SK-N-SH treated with all-trans-retinoic acid at 6 μM for 48 hours (cell line): ENCODE measurements around the gene SDCCAG8.

ENCODE experiments used
- CSDC2 ChIP-seq: fragments of 250-450 bp; sonication (Bioruptor Pico); IDR thresholded peaks from 2 replicates; pipeline ENCODE4 v1.5.0; 2020; ENCODE audit warnings: mild to moderate bottlenecking, moderate library complexity
- ESRRG ChIP-seq: fragments of 250-450 bp; sonication (Bioruptor Pico); IDR thresholded peaks from 2 replicates; pipeline ENCODE4 v1.6.1; 2021; ENCODE audit warnings: mild to moderate bottlenecking
- OSR1 ChIP-seq: fragments of 250-450 bp; sonication (Bioruptor Pico); IDR thresholded peaks from 2 replicates; pipeline ENCODE4 v1.8.0; 2022; ENCODE audit warnings: moderate library complexity, mild to moderate bottlenecking, inconsistent platforms
- SNAI2 ChIP-seq: fragments of 250-450 bp; sonication (Bioruptor Pico); IDR thresholded peaks from 2 replicates; pipeline ENCODE4 v1.5.0; 2020; ENCODE audit warnings: mild to moderate bottlenecking, moderate library complexity
- TCF4 ChIP-seq: fragments of 250-450 bp; sonication (Bioruptor Pico); IDR thresholded peaks from 2 replicates; pipeline ENCODE4 v1.8.0; 2021; ENCODE audit warnings: mild to moderate bottlenecking, moderate library complexity, borderline replicate concordance
- TF ChIP-seq, protein P1 (sequence below): fragments of 250-450 bp; sonication (Bioruptor Pico); IDR thresholded peaks from 2 replicates; pipeline ENCODE4 v1.5.0; 2020; ENCODE audit warnings: mild to moderate bottlenecking, moderate library complexity

- TF ChIP-seq, protein P1, sequence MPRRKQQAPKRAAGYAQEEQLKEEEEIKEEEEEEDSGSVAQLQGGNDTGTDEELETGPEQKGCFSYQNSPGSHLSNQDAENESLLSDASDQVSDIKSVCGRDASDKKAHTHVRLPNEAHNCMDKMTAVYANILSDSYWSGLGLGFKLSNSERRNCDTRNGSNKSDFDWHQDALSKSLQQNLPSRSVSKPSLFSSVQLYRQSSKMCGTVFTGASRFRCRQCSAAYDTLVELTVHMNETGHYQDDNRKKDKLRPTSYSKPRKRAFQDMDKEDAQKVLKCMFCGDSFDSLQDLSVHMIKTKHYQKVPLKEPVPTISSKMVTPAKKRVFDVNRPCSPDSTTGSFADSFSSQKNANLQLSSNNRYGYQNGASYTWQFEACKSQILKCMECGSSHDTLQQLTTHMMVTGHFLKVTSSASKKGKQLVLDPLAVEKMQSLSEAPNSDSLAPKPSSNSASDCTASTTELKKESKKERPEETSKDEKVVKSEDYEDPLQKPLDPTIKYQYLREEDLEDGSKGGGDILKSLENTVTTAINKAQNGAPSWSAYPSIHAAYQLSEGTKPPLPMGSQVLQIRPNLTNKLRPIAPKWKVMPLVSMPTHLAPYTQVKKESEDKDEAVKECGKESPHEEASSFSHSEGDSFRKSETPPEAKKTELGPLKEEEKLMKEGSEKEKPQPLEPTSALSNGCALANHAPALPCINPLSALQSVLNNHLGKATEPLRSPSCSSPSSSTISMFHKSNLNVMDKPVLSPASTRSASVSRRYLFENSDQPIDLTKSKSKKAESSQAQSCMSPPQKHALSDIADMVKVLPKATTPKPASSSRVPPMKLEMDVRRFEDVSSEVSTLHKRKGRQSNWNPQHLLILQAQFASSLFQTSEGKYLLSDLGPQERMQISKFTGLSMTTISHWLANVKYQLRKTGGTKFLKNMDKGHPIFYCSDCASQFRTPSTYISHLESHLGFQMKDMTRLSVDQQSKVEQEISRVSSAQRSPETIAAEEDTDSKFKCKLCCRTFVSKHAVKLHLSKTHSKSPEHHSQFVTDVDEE (CRISPR knock-in tag): no peak
- TF ChIP-seq SNAI2 (CRISPR knock-in tag): no peak
- no peak for TF ChIP-seq ESRRG
- TF ChIP-seq CSDC2 (CRISPR knock-in tag): no peak
- no peak for TF ChIP-seq OSR1
- TF ChIP-seq TCF4 (CRISPR knock-in tag): no peak
Observed at GRCh38 chr1:243270097-243270864, 14.4 kb downstream of the SDCCAG8 start.
